HG03442 (cell line): ENCODE data around the gene CTRB1.
A peak's percentile ranks its signal among the peaks of the same experiment; 100 is the strongest.

Source experiments
- ATAC-seq: cut with Tn5 transposase; IDR thresholded peaks from one replicate; pipeline ENCODE4 v1.9.1; 2021; ENCODE audit warnings: mild to moderate bottlenecking, moderate library complexity; ENCODE audit not compliant: unreplicated experiment

CTRB1 gene

DNA sequence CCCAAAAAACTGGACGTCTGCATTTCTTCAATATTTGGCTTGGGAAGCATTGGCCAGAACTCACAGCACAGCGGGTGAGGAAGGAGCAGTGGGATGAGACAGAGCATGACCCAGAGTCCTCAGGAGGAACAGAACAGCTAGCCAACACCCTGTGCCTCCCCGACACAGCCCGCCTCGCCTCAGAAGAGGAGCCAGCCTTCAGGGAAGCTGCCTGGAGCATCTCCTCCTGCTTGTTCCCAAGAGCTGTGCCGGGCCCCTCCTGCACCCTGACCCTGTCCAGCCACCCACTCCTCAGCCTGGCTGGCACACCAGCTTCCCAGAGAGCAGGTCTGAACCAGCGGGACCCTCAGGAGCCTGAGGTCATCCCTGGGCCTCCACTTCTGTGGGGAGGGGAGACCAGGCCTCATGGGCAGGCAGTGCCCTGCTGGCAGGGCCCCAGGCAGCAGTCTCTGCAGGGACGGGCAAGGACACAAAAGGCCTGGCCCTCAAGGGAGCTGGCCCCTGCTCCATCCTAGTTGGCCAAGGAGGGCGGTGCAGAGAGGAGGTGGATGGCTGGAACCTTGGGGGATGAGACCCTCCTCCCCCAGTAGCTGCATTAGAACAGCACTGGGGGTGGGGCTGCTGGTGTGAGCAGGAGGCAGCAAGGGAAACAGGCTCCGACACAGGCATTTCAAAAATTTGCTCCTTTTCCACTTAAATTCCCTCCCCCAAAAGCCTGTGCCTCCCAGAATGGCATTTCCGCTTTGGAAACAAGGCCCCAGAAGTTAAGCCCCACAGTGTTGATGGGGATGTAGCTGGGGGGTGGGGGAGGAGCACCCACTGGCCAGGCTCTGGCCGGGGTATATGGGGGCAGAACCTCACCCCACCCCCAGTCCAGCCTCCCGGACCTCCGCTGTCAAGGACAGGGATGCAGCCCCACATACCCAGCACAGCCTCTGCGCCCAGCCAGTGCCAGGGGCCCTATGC is 34.4 kb downstream of the CTRB1 start:
- no peak for ATAC-seq

DNA sequence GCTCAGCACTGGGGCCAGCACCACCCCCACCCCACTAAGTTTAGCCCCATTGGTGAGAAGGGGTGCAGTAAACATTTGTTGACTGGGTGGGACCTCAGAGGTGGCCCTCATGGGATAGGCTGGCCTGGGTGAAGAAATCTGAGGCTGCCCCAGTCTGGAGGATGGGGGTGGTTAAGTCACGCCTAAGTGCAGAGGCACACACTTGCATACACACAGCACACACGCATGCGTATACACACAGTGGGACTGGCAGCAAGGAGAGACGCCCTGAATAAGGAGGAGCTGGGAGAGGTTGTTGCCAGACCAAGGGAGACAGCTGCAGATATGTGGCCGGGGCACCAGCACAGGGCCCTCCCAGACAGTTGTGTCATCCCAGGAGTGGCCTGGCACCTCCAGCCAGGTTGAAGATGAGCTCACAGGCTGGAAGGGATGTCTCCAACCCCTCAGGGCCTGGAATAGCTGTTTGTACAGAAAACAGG is 35.6 kb downstream of the CTRB1 start:
- ATAC-seq, result no peak

DNA sequence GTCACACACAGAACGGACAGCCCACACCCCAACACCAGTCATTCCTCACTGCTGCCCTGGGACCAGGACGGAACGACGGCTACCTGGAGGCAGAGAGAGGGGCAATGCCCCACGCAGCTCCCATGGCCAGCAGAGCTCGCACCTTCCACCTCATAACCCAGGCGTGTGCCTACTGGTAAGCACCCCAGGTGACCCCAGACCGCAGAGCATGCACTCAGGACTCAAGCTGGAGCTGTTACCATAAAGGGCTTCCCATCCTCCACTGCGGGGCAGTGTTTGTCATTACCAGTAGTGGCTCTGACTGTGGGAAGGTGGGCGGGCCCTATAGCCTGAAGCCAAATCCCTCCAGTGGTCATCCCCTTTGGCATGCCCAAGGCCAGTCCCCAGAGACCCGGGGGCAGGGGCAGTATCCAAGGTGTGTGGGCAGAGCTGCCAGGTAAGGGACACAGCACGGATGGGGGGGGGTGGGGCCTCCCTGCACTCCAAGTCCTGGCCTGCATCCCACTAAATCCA is 37.3 kb downstream of the CTRB1 start:
- ATAC-seq, result no peak

DNA sequence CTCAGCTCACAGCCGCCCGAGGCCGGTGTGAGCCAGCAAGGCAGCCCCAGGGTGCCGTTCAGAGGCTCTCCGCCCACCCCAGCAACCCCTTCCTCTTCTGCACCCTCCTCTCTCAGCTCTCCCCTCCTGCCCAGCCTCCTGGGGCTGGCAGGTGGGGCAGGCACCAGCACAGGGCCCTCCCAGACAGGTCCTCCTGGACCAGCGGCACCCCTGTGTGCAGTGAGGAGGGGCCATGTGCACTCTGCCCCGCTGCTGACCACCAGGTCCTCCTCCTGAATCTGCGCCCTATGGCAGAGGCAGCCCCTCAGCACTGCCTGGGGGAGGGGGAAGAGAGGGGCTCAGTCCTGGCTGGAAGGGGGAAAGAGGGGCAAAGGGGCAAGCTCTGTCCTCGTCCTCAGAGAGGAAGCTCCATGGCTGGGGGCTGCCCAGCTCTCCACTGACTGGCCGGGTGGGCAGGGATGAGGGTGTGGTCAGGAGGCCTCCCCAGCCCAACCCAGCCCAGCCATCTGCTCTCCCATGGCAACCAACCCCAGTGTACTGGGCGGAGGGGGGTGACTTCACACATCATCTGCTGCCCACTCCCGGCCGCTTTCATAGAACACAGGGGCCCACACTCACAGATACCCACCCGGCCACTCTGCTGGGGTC is 38.0 kb downstream of the CTRB1 start:
- ATAC-seq, result no peak

DNA sequence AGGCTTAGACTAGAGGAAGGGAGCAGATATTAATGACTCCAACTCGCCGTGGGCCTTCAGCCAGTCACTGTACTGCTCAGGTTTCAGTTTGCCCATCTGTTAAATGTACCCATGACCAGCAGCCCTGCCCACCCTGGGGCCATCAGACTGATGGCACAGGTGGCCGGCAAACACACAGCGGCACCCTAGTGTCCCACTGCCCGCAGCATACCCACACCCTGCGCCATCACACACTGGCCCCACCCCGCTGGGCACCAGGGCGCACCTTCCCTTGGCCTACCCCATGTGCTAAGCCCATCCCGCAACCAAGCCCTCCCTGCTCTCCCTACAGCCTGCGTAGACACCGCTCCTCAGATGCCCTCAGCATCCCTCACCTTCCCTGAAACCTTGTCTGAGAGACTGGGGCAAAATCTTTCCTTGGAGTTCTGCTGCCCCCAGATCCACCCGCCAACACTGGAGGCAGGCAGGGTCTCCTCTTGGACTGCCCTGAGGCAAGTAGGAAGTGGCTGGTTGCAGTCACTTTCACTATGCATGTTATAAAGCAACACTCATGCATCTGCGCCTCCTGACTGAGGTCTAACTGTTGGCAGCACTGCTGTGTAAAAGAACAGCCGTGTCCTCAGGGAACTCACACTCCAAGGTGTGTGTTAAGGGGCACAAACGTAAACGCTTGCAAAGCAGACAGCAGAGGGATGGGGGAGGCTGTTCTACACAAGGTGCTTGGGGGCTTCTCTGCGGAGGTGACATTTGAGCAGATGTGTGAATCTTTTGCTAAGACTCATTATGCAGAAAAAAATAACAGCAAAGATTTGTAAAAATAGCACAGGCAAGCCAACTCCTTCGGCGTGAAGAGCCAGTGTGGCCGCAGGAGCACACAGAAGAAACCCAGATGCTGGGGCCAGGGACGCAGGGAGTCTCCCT is 39.4 kb downstream of the CTRB1 start:
- ATAC-seq, result no peak

DNA sequence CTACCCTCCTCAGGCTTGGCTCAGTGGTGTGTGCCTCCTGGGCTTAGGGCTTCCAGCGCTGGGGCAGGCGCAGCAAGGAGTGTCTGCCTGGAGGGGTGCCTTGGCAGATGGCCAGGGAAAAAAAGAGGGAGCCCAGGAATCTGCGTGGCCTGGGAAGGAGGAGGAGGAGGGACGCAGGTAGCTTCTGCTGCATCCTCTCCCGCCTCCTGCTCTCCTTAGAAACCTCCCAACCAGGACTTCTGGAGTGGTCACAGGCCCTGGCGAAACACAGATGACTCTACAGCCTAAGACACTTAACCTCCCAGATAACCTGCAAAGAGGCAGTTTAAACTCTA is 40.0 kb downstream of the CTRB1 start:
- ATAC-seq, result no peak

DNA sequence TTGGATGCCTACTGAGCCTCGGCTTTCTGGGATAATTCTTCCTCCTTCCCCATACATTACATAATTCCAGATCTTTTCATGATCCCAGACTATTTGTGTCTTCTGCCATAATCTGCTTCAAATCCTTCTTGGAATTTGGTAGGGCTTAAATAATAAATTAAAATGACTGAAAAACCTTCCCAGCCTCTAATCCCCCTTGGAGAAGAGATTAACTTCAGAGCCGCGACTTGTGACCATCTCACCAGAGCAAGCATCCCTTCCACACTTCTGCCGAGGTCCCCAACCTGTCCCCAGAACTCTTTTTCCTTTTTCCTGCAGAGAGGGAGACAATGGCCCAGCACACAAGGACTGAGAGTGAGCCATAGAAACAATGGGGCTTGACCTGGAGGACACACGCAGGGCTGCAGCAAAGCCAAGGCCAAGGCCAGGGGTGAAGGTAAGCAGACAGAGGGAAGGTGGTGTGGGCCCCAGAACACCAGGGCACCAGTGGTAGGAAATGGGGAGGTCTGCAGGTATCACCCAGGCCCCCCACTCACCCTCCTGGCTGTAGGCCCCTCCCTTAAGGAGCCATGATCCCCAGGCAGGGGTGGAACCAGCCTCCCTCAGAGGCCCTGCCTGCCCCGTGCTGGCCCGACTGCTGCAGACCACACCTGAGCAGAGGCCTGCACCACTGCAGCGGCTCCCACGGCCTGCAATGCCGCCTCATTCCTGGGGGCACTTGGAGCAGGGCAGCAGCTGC is 42.2 kb downstream of the CTRB1 start:
- no peak for ATAC-seq

DNA sequence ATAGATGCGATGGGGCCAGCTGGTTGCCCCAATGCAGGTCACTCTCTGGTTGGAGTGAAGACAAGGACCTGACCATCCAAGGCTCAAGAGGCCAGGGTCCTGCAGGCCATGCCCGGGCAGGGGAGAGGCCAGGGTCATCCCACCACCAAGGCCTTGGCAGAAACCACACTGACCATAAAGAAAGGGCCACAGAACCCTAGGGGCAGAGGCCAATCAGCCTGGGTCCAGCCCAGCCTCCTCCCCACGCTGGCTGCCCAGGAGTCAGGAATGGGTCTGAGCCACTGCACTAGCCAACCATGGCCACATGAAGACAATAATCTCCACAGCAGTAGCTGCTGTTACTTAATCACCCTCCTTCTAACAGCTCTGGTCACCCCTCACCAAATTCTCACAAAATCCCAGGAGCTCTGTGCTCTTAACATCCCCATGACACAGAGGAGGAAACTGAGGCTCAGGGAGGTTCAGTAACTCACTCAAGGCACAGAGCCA is 42.8 kb downstream of the CTRB1 start:
- no peak for ATAC-seq

DNA sequence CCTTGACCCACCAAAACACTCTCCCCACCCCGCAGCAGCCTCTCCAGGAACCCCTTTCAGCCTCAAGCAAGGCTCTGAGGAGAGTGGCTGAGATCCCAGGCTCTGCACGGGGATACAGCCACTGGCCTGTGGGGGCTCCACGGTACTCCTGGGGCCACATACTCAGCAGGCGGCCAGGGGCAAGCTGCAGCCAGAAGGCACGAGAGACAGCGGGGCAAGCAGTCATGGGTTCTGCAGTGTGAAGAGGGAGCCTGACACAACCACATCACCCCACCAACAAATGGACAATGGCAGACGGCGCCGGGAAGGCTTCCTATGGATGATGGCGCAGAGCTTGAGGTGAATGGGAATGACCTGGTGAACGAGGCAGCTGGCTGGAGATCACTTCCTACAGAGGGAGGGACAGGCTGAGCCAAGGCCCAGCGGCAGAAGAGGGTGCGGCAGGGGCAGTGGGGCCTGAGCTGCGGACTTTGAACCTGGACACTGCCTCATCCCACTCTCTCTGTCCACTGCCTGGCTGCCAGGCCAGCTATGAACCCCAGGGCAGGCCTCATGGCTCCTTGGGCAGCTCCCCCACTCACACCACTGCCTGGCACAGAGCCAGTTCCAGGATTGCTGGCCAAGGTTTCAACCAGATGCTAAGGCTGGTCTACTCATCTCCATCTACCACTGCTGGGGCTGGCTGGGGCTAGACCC is 43.5 kb downstream of the CTRB1 start:
- ATAC-seq, result no peak

DNA sequence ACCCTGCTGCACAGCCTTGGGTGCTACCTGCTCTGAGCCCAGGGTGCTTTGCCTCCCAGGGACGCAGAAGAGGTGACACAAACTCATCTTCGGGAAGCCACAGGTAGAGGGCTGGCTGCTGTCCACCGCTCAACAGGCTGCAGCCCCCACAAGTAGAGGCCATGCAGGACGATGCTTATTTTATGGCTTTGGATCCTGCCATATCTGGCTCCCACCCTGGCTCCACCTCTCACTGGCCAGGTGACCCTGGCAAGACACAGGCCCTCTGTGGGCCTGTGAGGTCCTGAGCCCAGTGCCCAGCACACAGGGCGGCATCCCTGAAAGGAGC is 44.0 kb downstream of the CTRB1 start:
- no peak for ATAC-seq

DNA sequence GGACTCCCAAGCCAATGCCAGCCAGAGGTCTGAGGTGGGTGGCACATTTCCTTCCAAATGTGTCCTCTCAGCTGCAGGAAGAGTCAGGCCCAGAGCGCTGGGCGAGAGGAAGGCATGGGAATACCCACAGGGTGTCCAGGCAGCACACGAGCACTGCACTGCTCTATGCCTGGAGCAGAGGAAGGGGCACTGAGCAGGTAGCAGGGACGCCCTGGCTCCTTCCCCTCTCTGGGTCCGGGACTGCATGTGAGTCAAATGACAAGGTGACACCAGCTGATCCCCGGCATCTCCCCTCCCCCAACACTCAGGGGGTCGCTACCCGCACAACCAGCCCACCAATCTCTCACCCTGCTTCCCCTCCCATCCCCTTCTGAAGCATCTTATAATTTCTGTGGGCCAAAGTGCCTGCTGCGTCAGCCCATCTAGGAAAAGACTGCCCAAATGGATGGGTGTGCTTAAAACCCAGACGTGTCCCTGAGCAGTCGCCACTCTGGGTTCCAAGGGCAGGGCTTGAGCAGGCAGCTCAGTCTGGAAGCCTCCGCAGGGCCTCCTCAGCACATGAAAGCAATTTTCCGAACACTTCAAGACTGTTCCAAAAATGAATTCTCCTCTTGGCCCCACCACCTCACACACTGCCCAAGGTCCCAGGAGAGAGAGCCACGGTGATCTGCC is 44.6 kb downstream of the CTRB1 start:
- no peak for ATAC-seq

DNA sequence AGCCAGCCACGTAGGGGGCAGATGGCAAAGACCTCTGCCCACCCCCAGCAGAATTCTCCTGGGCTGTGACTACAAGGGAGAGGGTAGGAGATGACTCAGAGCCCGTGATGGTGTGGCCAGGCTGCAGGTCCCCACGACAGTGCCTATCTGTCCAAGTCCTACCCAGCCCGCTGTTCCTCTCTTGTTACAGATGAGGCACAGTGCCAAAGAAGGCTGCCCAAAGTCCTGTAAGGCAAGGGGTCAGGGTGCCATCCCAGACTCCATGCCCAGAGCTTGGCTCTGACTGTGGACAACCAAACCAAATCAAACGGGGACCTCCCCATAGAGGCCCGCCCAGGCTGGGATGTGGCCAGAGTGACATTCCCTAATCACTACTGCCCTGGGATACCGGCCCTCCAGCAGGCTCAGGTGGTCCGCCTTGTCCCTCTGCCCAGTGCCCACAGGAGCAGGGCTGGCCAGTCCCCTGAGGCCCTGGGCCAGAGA is 45.2 kb downstream of the CTRB1 start:
- no peak for ATAC-seq

DNA sequence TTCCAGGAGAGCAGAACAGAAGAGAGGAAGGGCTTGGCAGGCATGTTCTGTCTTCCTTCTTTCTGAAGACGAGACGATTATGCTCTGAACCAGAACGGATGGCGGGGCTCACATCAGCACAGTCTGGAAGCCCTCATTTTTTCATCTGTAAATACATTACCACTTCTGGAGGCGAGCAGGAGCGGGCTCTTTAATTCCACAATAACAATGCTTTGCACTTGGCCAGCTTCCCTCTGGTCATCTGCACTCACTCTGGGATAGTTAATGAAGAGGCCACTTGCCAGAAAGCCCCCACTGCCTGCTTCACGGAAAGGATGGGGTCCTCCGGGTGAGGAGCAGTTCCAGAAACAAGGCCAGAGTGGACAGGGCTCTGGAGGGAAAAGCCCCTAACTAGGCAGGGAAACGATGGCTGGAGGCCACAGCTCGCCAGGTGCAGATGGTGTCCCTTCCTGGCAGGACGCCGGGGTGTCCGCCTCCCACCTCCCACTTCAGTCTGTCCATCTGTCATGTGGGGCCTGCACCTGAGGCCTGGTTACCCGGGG is 45.7 kb downstream of the CTRB1 start:
- ATAC-seq, result no peak

DNA sequence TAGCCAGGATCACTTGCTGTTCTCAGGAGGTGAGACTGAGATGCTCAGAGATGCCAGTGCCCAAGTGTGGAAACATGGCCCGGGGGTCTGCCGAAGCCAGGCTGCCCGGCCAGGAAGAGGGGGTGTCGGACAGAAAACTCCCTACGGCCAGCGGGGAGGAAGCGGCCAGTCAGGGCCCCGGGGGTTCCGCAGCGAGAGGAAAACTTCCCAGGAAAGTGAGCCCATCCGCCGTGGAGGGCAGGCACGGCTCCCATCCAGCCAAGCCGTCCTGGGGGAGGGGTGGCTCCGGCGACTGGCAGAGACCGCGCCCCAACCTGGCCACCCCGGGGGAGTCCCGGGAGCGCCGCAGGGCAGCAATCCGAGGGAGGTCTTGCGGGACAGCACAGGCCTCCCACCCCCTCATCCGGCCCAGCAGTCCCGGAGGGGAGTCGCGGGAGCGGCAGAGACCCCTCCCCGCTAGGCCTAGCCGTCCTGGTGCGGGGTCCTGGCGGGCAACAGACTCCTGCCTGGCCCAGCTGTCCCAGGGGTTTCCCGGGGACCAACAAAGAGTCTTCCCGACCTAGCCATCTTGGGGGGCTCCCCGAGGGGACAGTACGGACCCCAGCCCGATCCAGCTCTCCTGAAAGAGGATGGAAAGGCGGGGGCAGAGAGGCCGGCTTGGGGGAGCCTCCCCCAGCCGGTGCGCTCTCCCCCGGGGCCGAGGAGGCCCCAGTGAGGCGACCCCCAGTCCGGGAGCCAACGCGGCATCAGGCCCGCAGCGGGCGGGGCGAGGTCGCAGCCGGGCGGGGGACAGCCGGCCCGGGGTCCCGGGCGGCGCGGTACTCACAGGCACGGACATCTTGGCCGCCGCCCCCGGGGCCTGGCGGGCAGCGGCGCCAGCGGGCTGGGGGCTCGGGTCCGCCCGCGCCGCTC is 46.5 kb downstream of the CTRB1 start:
- peak; percentile 25 for ATAC-seq

DNA sequence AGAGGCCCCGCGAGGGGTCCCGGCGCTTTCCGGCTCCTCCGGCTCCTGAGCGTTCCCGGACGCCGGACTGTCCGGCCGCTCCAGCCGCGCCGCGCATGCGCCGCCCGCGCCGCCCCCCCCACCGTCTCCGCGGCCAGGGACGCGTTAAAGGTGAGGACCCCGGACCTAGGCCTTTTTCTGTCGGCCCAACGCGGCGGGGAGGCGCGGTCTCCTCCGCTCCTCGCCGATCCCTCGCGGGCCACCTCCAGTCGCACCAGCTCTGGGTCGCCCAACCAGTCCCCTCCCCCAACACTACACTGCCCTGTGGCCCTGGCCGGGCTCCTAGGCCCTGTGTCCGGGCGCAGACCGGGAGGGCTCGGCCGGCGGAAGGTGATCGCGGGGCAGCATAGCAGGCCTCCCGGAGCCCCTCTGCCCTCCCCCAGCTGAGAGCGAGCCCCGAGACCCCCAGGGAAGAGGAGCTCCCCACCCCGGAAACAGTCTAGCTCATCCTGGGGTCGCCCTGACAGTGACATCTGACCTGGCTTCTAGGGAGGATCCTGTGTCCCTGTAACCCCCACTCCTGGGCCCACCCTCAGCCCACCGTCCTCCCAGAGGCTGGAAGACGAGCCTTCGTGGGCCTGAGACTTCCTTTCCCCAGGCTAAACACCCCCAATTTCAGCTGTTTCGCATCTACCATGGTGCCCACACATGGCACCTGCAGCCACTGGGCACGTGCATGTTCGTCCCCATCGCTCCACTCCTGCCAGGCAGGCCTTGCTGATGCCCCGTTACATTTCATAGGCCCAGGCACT is 47.3 kb downstream of the CTRB1 start:
- peak; percentile 65 for ATAC-seq

DNA sequence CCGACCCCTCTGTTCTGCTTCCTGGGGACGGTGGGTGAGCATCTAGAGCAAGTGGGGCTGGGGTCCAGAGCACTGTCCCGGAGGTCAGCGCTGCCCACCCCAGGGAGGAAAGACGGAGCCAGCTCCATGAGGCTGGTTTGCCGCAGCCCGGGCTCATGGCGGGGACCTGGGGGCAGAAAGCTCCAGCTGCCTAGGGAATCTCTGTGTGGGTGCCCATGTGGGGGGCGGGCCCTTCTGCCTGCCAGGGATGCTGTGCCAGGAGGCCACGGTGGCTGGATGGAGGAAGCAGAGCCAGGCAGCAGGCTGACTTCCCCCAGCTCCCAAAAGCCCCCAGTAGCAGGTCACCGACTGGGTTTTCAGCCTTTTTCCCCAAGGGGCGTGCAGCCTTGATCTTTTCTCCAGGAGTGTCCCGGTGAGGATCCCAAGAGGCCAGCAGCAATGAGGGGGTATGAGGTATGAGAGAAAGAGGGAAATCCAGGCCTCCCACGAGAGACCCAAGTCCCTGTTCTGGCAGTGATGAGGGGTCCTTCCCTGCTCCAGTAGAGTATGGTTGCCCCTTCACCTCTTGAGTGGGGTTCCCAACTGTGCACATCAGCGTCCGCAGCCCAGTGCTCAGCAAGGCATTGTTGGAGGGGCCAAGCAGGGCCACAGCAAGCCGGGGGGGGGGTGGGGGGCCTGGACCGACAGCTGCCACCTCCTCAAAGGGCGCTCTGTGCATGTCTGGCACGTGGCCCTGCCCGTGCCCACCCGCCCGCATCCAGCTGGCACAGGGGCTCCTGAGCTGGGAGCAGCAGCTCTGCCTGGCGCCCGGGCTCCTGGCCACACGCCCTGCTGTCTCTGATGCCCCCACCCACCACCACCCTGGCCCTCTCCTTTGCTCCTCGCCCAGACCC is 48.2 kb downstream of the CTRB1 start:
- no peak for ATAC-seq
